ENCODE measurements around the gene TPMT.
"Not testable (repeated sequence)": the region's sequence is repeated elsewhere in the genome, so short reads cannot be mapped to it uniquely, and the experiment has no call there.

TPMT gene

GRCh38 chr6:18154507-18155149 is at the start of gene TPMT:
Gene TPMT, minus strand, starts transcription at chr6:18155077. Its CDS starts 5,950 bp downstream, at chr6:18149127.
- TF ChIP-seq GATA1 (IDR thresholded peaks at IDR 0.05; ENCODE audit: low read depth, low read length) = no peak
- TF ChIP-seq POLR2A (IDR thresholded peaks at IDR 0.05; ENCODE audit: low read length) = peak; percentile 61
- DNase-seq = peak; percentile 51 to 73

- no peak for TF ChIP-seq GATA1 (IDR thresholded peaks at IDR 0.05; ENCODE audit: low read depth, low read length)
- no peak for TF ChIP-seq POLR2A (IDR thresholded peaks at IDR 0.05; ENCODE audit: low read length)
- no peak for DNase-seq
These were observed 48.9 kb upstream of the TPMT start for GRCh38 chr6:18203786-18204185.

- no peak for TF ChIP-seq GATA1 (IDR thresholded peaks at IDR 0.05; ENCODE audit: low read depth, low read length)
- TF ChIP-seq POLR2A (IDR thresholded peaks at IDR 0.05; ENCODE audit: low read length) = no peak
- no peak for DNase-seq
These were observed 37.1 kb upstream of the TPMT start for GRCh38 chr6:18192026-18192425.

- DNase-seq = no peak
- TF ChIP-seq POLR2A (IDR thresholded peaks at IDR 0.05; ENCODE audit: low read length) (no peak), GATA1 (IDR thresholded peaks at IDR 0.05; ENCODE audit: low read depth, low read length) (no peak)
These were observed 34.3 kb upstream of the TPMT start for GRCh38 chr6:18189196-18189595.

- no peak for TF ChIP-seq GATA1 (IDR thresholded peaks at IDR 0.05; ENCODE audit: low read depth, low read length)
- no peak for TF ChIP-seq POLR2A (IDR thresholded peaks at IDR 0.05; ENCODE audit: low read length)
- DNase-seq = no peak
These were observed 32.8 kb upstream of the TPMT start for GRCh38 chr6:18187701-18188100.

GRCh38 chr6:18186540-18187250 is 31.8 kb upstream of the TPMT start:
- no peak for DNase-seq
- TF ChIP-seq GATA1 (IDR thresholded peaks at IDR 0.05; ENCODE audit: low read depth, low read length) = no peak
- no peak for TF ChIP-seq POLR2A (IDR thresholded peaks at IDR 0.05; ENCODE audit: low read length)

GRCh38 chr6:18186033-18186432 is 31.2 kb upstream of the TPMT start:
- TF ChIP-seq POLR2A (IDR thresholded peaks at IDR 0.05; ENCODE audit: low read length) = no peak
- TF ChIP-seq GATA1 (IDR thresholded peaks at IDR 0.05; ENCODE audit: low read depth, low read length) = no peak
- no peak for DNase-seq

- TF ChIP-seq POLR2A (IDR thresholded peaks at IDR 0.05; ENCODE audit: low read length) (no peak), GATA1 (IDR thresholded peaks at IDR 0.05; ENCODE audit: low read depth, low read length) (no peak)
- no peak for DNase-seq
These were observed 30.7 kb upstream of the TPMT start for GRCh38 chr6:18185624-18186023.

- TF ChIP-seq GATA1 (IDR thresholded peaks at IDR 0.05; ENCODE audit: low read depth, low read length) (no peak), POLR2A (IDR thresholded peaks at IDR 0.05; ENCODE audit: low read length) (no peak)
- DNase-seq = no peak
These were observed 28.9 kb upstream of the TPMT start for GRCh38 chr6:18183766-18184165.

- DNase-seq = no peak
- no peak for TF ChIP-seq POLR2A (IDR thresholded peaks at IDR 0.05; ENCODE audit: low read length)
- TF ChIP-seq GATA1 (IDR thresholded peaks at IDR 0.05; ENCODE audit: low read depth, low read length) = no peak
These were observed 27.7 kb upstream of the TPMT start for GRCh38 chr6:18182568-18182967.

GRCh38 chr6:18179770-18180356 is 25.0 kb upstream of the TPMT start:
- TF ChIP-seq GATA1 (IDR thresholded peaks at IDR 0.05; ENCODE audit: low read depth, low read length) = no peak
- TF ChIP-seq POLR2A (IDR thresholded peaks at IDR 0.05; ENCODE audit: low read length) = no peak
- DNase-seq = no peak

GRCh38 chr6:18178960-18179615 is 24.2 kb upstream of the TPMT start:
- no peak for DNase-seq
- TF ChIP-seq GATA1 (IDR thresholded peaks at IDR 0.05; ENCODE audit: low read depth, low read length) (no peak), POLR2A (IDR thresholded peaks at IDR 0.05; ENCODE audit: low read length) (no peak)

GRCh38 chr6:18177286-18177965 is 22.5 kb upstream of the TPMT start:
- no peak for DNase-seq
- TF ChIP-seq GATA1 (IDR thresholded peaks at IDR 0.05; ENCODE audit: low read depth, low read length) (no peak), POLR2A (IDR thresholded peaks at IDR 0.05; ENCODE audit: low read length) (no peak)

GRCh38 chr6:18176198-18176597 is 21.3 kb upstream of the TPMT start:
- not testable (repeated sequence) for DNase-seq

All from erythroblast (primary cell).